Aorta (tissue), 5 donors: ENCODE data around the gene PRKACG. TPM values are rescaled to one million over a fixed set of nuclear protein-coding genes. Genes with fewer than 3 reads are reported as not detected.

Experiments
- ATAC-seq: fragments of 200-7000 bp; cut with Tn5 transposase; one replicate; pipeline ENCODE4 v1.9.1; 2022; ENCODE audit warnings: moderate library complexity; ENCODE audit not compliant: low FRiP score
- DNase-seq, 2 donors: peaks; one replicate each; pipeline ENCODE4 v3.0.0-alpha.2; 2020
- H3K27ac ChIP-seq, 2 donors: one replicate each; pipeline ENCODE4 v1.5.1; 2013; ENCODE audit warnings: low read length in 2 of 2, mild to moderate bottlenecking in 2 of 2, moderate library complexity in 2 of 2, control low read depth in 1 of 2, inconsistent platforms in 1 of 2, low read depth in 1 of 2
- H3K27me3 ChIP-seq, 2 donors: one replicate each; pipeline ENCODE4 v1.6.1; 2013; ENCODE audit warnings: control low read depth in 1 of 2, low read length in 1 of 2, mild to moderate bottlenecking in 1 of 2, moderate library complexity in 1 of 2; ENCODE audit not compliant: insufficient read depth in 2 of 2, control insufficient read depth in 1 of 2
- H3K36me3 ChIP-seq, 2 donors: one replicate each; pipeline ENCODE4 v1.6.1; 2013; ENCODE audit warnings: control low read depth in 1 of 2, low read length in 1 of 2, mild to moderate bottlenecking in 1 of 2; ENCODE audit not compliant: insufficient read depth in 2 of 2, control insufficient read depth in 1 of 2
- H3K4me1 ChIP-seq, 2 donors: one replicate each; pipeline ENCODE4 v1.6.1; 2013; ENCODE audit warnings: low read length in 2 of 2, control low read depth in 1 of 2, mild to moderate bottlenecking in 1 of 2, moderate library complexity in 1 of 2; ENCODE audit not compliant: insufficient read depth in 2 of 2, control insufficient read depth in 1 of 2
- H3K4me3 ChIP-seq, 2 donors: one replicate each; pipeline ENCODE4 v1.5.1; 2013; ENCODE audit warnings: low read length in 2 of 2, control low read depth in 1 of 2, mild to moderate bottlenecking in 1 of 2
- H3K9me3 ChIP-seq: one replicate; pipeline ENCODE4 v1.6.1; 2013; ENCODE audit warnings: mild to moderate bottlenecking, low read length; ENCODE audit not compliant: control insufficient read depth
- WGBS, 2 donors: extraction: QIAGEN DNeasy Blood & Tissue Kit; methylation state at CpG; one replicate each; pipeline ENCODE4 v1.1.7; 2013; 5-methylcytosine and 5-hydroxymethylcytosine counted together
- intact Hi-C, 2 donors: fragments of 100-400 bp; cut with DNase I; formaldehyde crosslinking; loops; one replicate each; pipeline versions ENCODE4 v1.14.2 to v1.15.0; 2022
- polyA plus RNA-seq, 2 donors: library from polyadenylated mRNA; stranded (reverse); fragments of 200-250 nt; gene quantifications; one replicate each; pipeline ENCODE4 v1.2.3, GENCODE V29; 2013
- total RNA-seq, 2 donors: library from RNA; stranded (reverse); fragmentation: NEBNext Ultra II Directional; extraction: Animal tissue kit (Norgen Biotek cat#: 25700); gene quantifications; one replicate each; pipeline ENCODE4 v1.2.1, GENCODE V29; 2021
- donor health status: healthy with polysubstance abuse.
- donor health status: Bipolar disorder and iron deficiency.
- donor health status: DM: no; HTN: no; CAD: no.
- donor health status: DM: no; HTN: no; CAD: no.
- donor health status: DM: yes; HTN: yes; CAD: no.

The PRKACG gene
- total and polyA plus RNA-seq, 4 donors: not detected

DNA sequence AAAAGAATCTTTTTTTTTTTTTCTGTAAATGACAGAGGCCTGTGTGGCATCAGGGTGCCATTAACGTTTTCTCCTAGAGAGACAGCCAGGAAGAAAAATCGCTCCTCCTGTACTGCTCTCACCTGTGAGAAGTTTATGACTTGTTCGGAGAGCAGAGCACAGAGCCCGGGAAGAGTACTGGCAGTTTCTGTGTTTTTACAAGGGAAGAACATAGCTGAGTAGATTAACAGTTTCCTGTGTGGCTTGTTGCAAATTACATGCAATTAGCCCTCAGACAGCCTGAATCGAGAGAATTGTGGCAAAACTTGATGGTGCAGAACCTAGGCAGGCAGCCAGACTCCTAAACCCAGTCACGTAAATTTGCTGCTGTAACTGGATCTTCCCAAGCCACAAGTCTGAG is 32.1 kb downstream of the PRKACG start:
- H3K9me3 ChIP-seq: no peaks in the 10 kb centered on the region
- DNase-seq (no peak), ATAC-seq (no peak)
- WGBS, 2 donors: 22 to 31% methylated on average over 6 of the region's 6 CpGs
- no peaks in the 10 kb centered on the region for H3K4me1 ChIP-seq
- H3K36me3 ChIP-seq: no peaks in the 10 kb centered on the region
- H3K27ac ChIP-seq: no peak overlapping the region
- H3K4me3 ChIP-seq: no peak overlapping the region
- H3K27me3 ChIP-seq: no peaks in the 10 kb centered on the region
- intact Hi-C loops: no loop called here

DNA sequence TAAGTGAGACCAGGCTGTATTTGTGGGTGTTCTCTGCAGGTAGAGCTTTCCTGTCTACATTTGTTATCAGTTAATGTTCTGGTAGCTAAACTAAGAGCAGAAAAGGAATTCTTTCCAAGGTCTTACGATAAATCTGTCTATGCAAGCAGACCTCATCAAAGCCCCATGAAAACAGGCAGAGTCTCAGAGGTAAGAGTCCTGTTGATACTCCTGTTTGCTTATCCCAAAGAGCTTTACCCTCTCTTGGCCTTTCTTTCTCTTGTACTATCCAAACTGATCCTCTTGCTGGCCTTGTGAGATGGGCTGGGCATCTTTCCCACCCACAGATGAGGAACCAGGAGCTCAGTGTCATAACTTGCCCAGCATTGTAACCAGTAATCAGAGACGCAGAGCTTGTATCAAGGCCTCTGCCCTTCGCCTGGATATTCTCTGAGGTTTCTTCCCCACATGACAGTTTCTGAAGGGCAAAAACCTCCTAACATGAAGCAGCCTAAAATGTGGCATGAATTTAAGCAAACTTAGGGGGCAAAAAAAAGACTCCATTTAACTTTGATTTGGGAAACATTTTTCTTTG is 33.5 kb downstream of the PRKACG start:
- 93 to 96% methylated on average over 3 of the region's 3 CpGs for WGBS, 2 donors
- Histone ChIP-seq H3K9me3 (no peaks in the 10 kb centered on the region), H3K27ac (no peak overlapping the region), H3K4me1 (no peaks in the 10 kb centered on the region), H3K27me3 (no peaks in the 10 kb centered on the region), H3K4me3 (no peak overlapping the region), H3K36me3 (no peaks in the 10 kb centered on the region)
- intact Hi-C loops: no loop called here
- no peak for DNase-seq
- no peak for ATAC-seq

DNA sequence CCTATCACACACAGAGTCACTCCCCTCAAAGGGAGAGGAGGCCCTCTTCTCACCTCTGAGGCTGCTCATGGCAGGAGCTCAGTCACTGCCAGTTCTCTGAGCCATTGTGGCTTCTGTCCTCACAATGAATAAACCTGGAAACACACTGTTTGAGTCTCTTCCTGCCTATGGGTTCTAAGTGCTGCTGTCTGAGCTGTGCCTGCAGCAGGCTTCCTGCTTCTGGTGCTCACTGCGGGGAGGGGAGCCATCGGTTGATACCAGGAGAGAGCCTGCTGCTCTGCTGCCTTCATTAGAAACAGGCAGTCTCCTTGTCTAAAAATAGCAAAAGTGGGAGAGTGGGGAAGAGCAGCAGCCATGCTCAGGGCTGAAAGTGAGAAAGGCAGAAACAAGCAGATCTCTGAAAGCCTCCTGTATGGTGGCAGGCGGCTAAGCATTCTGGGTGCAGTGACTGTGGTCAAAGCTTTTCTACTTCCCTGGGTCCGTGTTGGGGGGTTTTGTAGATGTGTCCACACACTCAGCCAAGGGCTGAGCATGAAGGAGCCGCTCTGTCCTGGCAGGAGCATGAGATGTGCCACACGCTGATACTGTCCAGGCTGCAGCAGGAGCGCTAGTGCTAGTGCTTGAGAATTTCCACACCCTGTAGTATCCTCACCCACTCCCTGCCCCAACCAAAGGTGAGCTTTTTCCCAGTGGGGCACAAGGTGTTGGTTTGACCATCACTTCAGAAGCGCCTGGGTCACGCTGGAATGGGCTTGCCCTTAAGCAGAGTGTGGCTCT is 34.2 kb downstream of the PRKACG start:
- Histone ChIP-seq H3K9me3 (no peaks in the 10 kb centered on the region), H3K27me3 (no peaks in the 10 kb centered on the region), H3K4me3 (no peak overlapping the region), H3K27ac (no peak overlapping the region), H3K36me3 (no peaks in the 10 kb centered on the region), H3K4me1 (no peaks in the 10 kb centered on the region)
- intact Hi-C loops: no loop called here
- ATAC-seq (peak; percentile 19), DNase-seq (no peak)
- 70% methylated on average over 9 of the region's 9 CpGs for WGBS, 2 donors

DNA sequence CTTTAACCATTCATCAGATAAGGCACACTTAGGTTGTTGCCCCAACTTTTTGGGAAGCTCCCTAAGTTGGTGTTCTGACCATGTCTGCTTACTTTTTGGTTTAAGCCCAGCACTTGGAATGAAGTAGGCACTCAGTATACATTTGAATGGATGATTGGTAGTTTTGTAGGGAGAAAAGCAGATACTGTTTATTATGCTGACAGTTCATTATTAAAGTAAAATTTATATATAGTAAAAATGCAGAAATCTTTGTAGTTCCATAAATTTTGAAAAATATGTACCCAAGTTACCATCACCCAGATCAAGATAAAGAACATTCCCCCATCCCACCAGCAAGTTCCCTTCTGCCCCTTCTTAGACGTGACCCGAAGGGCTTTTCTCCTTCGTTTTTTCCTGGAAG is 35.4 kb downstream of the PRKACG start:
- H3K4me1 ChIP-seq: no peaks in the 10 kb centered on the region
- H3K27me3 ChIP-seq: no peaks in the 10 kb centered on the region
- H3K9me3 ChIP-seq: no peaks in the 10 kb centered on the region
- ATAC-seq (no peak), DNase-seq (no peak)
- no peak overlapping the region for H3K27ac ChIP-seq
- 85 to 89% methylated on average over 3 of the region's 3 CpGs for WGBS, 2 donors
- H3K36me3 ChIP-seq: no peaks in the 10 kb centered on the region
- intact Hi-C loops: no loop called here
- H3K4me3 ChIP-seq: no peak overlapping the region

DNA sequence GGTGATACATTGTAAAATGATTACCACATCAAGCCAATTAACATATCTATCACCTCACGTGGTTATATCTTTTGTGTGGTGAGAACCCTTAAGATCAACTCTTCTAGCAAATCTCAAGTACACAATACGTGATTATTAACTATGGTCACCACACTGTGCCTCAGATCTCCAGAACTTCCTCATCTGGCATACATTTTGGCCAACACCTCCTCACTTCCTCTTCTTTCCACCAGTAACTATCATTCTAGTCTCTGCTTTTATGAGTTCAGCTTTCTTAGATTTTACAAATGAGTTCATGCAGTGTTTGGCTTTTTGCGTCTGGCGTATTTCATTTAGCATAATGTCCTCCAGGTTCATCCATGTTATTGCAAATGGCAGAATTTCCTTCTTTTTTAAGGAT is 35.8 kb downstream of the PRKACG start:
- Histone ChIP-seq H3K27me3 (no peaks in the 10 kb centered on the region), H3K9me3 (no peaks in the 10 kb centered on the region), H3K4me1 (no peaks in the 10 kb centered on the region), H3K4me3 (no peak overlapping the region), H3K36me3 (no peaks in the 10 kb centered on the region), H3K27ac (no peak overlapping the region)
- intact Hi-C loops: no loop called here
- ATAC-seq (no peak), DNase-seq (no peak)
- WGBS, 2 donors: 92 to 94% methylated on average over 4 of the region's 4 CpGs

DNA sequence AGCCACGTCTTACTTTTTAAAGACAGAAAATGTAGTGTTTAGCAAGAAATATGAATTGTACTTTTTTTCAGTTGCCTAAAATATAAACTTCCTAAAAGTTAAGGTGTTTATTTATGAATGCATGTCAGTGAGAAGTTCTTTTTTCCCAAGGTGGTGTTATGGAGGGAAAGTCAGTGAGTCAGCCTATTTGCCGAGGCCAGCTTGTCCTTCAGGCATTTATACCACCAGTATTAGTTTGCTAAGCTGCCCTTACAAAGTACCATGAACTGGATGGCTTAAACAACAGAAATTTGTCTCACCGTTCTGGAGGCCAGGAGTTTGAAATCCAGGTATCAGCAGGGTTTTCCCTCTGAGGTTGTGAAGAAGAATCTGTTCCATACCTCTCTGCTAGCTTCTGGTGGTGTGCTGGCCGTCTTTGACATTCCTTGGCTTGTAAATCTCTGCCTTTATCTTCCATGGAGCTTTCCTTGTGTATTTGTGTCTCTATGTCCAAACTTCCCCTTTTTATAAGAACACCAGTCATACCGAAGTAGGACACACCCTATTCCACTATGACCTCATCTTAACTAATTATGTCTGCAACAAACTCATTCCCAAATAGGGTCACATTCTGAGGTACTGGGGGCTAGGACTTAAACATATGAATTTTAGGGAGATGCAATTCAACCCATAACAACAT is 38.4 kb downstream of the PRKACG start:
- intact Hi-C loops: no loop called here
- ATAC-seq (peak; percentile 57), DNase-seq (no peak)
- 65 to 71% methylated on average over 5 of the region's 5 CpGs for WGBS, 2 donors
- Histone ChIP-seq H3K27ac (no peak overlapping the region), H3K4me3 (no peak overlapping the region), H3K4me1 (peaks cover 0 to 2% of the 10 kb centered on the region in 2 donors), H3K27me3 (no peaks in the 10 kb centered on the region), H3K9me3 (no peaks in the 10 kb centered on the region), H3K36me3 (no peaks in the 10 kb centered on the region)

DNA sequence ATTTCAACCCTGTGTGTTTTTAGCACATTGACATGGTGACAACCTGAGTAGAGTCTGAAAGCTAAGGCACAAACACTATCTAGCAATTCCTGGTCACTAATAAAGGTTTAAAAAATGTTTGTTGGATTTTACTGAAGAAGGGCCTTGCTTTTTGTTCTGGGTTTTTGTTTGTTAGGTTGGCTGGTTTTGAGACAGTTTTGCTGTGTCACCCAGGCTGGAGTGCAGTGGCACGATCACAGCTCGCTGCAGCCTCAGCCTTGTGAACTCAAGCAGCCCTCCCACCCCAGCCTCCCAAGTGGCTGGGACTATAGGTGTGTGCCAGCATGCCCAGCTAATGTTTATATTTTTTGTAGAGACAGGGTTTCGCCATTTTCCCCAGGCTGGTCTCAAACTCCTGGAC is 39.0 kb downstream of the PRKACG start:
- WGBS, 2 donors: 84 to 87% methylated on average over 3 of the region's 3 CpGs
- DNase-seq (no peak), ATAC-seq (no peak)
- no peaks in the 10 kb centered on the region for H3K9me3 ChIP-seq
- no peaks in the 10 kb centered on the region for H3K36me3 ChIP-seq
- intact Hi-C loops: no loop called here
- H3K27ac ChIP-seq: no peak overlapping the region
- H3K4me3 ChIP-seq: no peak overlapping the region
- peaks cover 0 to 2% of the 10 kb centered on the region in 2 donors for H3K4me1 ChIP-seq
- H3K27me3 ChIP-seq: no peaks in the 10 kb centered on the region

DNA sequence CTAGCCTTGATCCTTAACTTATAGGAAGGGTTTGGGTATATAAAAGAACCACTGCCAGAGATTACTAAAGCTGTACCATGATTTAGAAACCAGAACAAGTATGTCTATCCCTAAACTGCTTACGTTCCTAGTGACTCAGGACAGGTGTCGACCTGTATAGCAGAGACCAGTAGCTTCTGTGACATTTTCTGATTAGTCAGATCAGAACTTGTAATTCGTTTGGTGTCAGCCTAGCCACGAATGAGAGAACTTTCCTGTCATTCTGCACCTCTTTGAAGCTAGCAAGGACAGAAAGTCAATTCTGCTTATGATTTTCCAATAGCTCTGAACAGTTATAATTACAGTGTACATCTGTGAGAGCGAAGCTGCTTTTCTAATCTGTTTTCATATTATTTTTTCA is 39.5 kb downstream of the PRKACG start:
- no peak for ATAC-seq
- Histone ChIP-seq H3K9me3 (no peaks in the 10 kb centered on the region), H3K27me3 (no peaks in the 10 kb centered on the region), H3K27ac (no peak overlapping the region), H3K36me3 (no peaks in the 10 kb centered on the region), H3K4me1 (peaks cover 0 to 2% of the 10 kb centered on the region in 2 donors), H3K4me3 (no peak overlapping the region)
- DNase-seq: no peak
- intact Hi-C loops: no loop called here
- WGBS, 2 donors: 86 to 91% methylated on average over 5 of the region's 5 CpGs

DNA sequence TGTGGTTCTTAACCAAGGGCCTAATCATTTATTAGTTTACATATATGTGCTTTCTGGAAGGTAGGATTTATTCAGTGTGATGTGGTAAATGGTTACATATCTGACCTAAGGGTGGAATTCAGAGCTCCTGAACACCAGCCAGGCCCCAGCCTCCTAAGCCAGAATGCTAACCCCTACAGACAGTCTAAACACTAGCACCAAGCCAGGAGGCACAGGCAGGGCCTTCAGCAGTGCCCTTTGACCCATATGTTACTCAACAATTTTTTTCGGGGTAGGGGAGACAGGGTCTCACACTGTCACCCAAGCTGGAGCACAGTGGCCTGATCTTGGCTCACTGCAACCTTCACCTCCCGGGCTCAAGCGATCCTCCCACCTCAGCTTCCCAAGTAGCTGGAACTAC is 40.3 kb downstream of the PRKACG start:
- no peak for DNase-seq
- WGBS, 2 donors: 91 to 92% methylated on average over 3 of the region's 3 CpGs
- Histone ChIP-seq H3K27ac (no peak overlapping the region), H3K9me3 (no peaks in the 10 kb centered on the region), H3K27me3 (no peaks in the 10 kb centered on the region), H3K4me1 (peaks cover 0 to 2% of the 10 kb centered on the region in 2 donors), H3K4me3 (no peak overlapping the region), H3K36me3 (no peaks in the 10 kb centered on the region)
- intact Hi-C loops: no loop called here
- ATAC-seq: no peak
